NT2/D1 (cell line): ENCODE results near the gene ERGIC1.
A peak's percentile ranks its signal among the peaks of the same experiment; 100 is the strongest.

Experiments
- DNase-seq: peaks from one replicate; pipeline ENCODE4 v3.0.0-alpha.2; 2011; ENCODE audit warnings: low read depth, low spot score
- H3K27me3 ChIP-seq: 2 replicates; pipeline ENCODE4 v1.6.0; 2011; ENCODE audit warnings: mild to moderate bottlenecking; ENCODE audit not compliant: insufficient read length, insufficient read depth
- H3K36me3 ChIP-seq: 2 replicates; pipeline ENCODE4 v1.6.1; 2011; ENCODE audit warnings: mild to moderate bottlenecking, low read length, mixed read lengths; ENCODE audit not compliant: insufficient read depth, insufficient read length
- H3K4me1 ChIP-seq: 2 replicates; pipeline ENCODE4 v1.5.1; 2011; ENCODE audit not compliant: insufficient read depth, insufficient read length
- H3K4me3 ChIP-seq: 2 replicates; pipeline ENCODE4 v1.5.1; 2011; ENCODE audit warnings: low read depth; ENCODE audit not compliant: insufficient read length
- H3K9ac ChIP-seq: 2 replicates; pipeline ENCODE4 v1.6.0; 2011; ENCODE audit warnings: low read depth; ENCODE audit not compliant: insufficient read length
- H3K9me3 ChIP-seq: 2 replicates; pipeline ENCODE4 v1.5.1; 2011; ENCODE audit warnings: mild to moderate bottlenecking, low read length; ENCODE audit not compliant: insufficient read depth
- SUZ12 ChIP-seq: IDR thresholded peaks from 2 replicates; pipeline ENCODE4 v1.6.1; 2011; ENCODE audit not compliant: insufficient read length, insufficient read depth; ENCODE audit errors: extremely low read depth
- YY1 ChIP-seq: IDR thresholded peaks from 2 replicates; pipeline ENCODE4 v1.6.1; 2011; ENCODE audit not compliant: insufficient read length, insufficient read depth
- ZNF274 ChIP-seq: IDR thresholded peaks from 2 replicates; pipeline ENCODE4 v1.6.1; 2011; ENCODE audit warnings: mild to moderate bottlenecking, low read depth, low read length

The ERGIC1 gene

GRCh38 chr5:172885597-172886340, 51.7 kb downstream of the ERGIC1 start:
- no peaks in the 10 kb centered on the region for H3K27me3 ChIP-seq
- H3K9me3 ChIP-seq: no peaks in the 10 kb centered on the region
- H3K36me3 ChIP-seq: peaks cover 29% of the 10 kb centered on the region
- no peak for TF ChIP-seq SUZ12
- no peak for TF ChIP-seq ZNF274
- no peak for TF ChIP-seq YY1
- H3K4me3 ChIP-seq: no peak overlapping the region
- no peak overlapping the region for H3K9ac ChIP-seq
- no peaks in the 10 kb centered on the region for H3K4me1 ChIP-seq
- no peak for DNase-seq

GRCh38 chr5:172886476-172886875, 52.4 kb downstream of the ERGIC1 start:
- Histone ChIP-seq H3K36me3 (peaks cover 33% of the 10 kb centered on the region), H3K4me3 (no peak overlapping the region), H3K9ac (no peak overlapping the region), H3K9me3 (no peaks in the 10 kb centered on the region), H3K4me1 (no peaks in the 10 kb centered on the region), H3K27me3 (no peaks in the 10 kb centered on the region)
- TF ChIP-seq ZNF274: no peak
- no peak for TF ChIP-seq YY1
- TF ChIP-seq SUZ12: no peak
- DNase-seq: no peak

- TF ChIP-seq YY1 (no peak), SUZ12 (no peak), ZNF274 (no peak)
- DNase-seq: no peak
- Histone ChIP-seq H3K4me1 (no peaks in the 10 kb centered on the region), H3K4me3 (no peak overlapping the region), H3K9ac (peak overlapping the region; percentile 6), H3K27me3 (no peaks in the 10 kb centered on the region), H3K36me3 (peaks cover 34% of the 10 kb centered on the region), H3K9me3 (no peaks in the 10 kb centered on the region)
These were observed 53.0 kb downstream of the ERGIC1 start for GRCh38 chr5:172886974-172887501.

- no peak overlapping the region for H3K9ac ChIP-seq
- peaks cover 41% of the 10 kb centered on the region for H3K36me3 ChIP-seq
- no peaks in the 10 kb centered on the region for H3K9me3 ChIP-seq
- TF ChIP-seq ZNF274 (no peak), YY1 (no peak), SUZ12 (no peak)
- DNase-seq: no peak
- no peak overlapping the region for H3K4me3 ChIP-seq
- H3K27me3 ChIP-seq: no peaks in the 10 kb centered on the region
- no peaks in the 10 kb centered on the region for H3K4me1 ChIP-seq
These were observed 53.6 kb downstream of the ERGIC1 start for GRCh38 chr5:172887692-172888091.

GRCh38 chr5:172890659-172891058, 56.6 kb downstream of the ERGIC1 start:
- TF ChIP-seq SUZ12: no peak
- no peak for TF ChIP-seq ZNF274
- no peak for TF ChIP-seq YY1
- Histone ChIP-seq H3K27me3 (no peaks in the 10 kb centered on the region), H3K4me3 (no peak overlapping the region), H3K9ac (no peak overlapping the region), H3K9me3 (no peaks in the 10 kb centered on the region), H3K4me1 (no peaks in the 10 kb centered on the region), H3K36me3 (peaks cover 41% of the 10 kb centered on the region)
- DNase-seq: no peak

GRCh38 chr5:172891716-172892421, 57.8 kb downstream of the ERGIC1 start:
- TF ChIP-seq SUZ12 (no peak), YY1 (no peak)
- Histone ChIP-seq H3K4me3 (no peak overlapping the region), H3K9ac (no peak overlapping the region), H3K36me3 (peaks cover 42% of the 10 kb centered on the region), H3K4me1 (peaks cover 2% of the 10 kb centered on the region), H3K9me3 (no peaks in the 10 kb centered on the region), H3K27me3 (no peaks in the 10 kb centered on the region)
- no peak for DNase-seq

GRCh38 chr5:172892713-172893112, 58.7 kb downstream of the ERGIC1 start:
- Histone ChIP-seq H3K27me3 (no peaks in the 10 kb centered on the region), H3K9ac (no peak overlapping the region), H3K9me3 (no peaks in the 10 kb centered on the region), H3K36me3 (peaks cover 42% of the 10 kb centered on the region), H3K4me3 (no peak overlapping the region), H3K4me1 (peaks cover 5% of the 10 kb centered on the region)
- TF ChIP-seq YY1: no peak
- TF ChIP-seq SUZ12: no peak
- TF ChIP-seq ZNF274: no peak
- no peak for DNase-seq
